Neural cell (in vitro differentiated cells): Measurements from ENCODE around the gene TMEM31.

Experiments
- SMC3 ChIP-seq: fragments of 450-650 bp; conservative IDR thresholded peaks from 2 replicates; pipeline ENCODE4 v1.6.1; 2014; ENCODE audit warnings: antibody characterized with exemption, mild to moderate bottlenecking, moderate library complexity; ENCODE audit not compliant: poor library complexity
- TAF1 ChIP-seq: IDR thresholded peaks from 2 replicates; pipeline ENCODE4 v1.6.1; 2012; ENCODE audit warnings: low read depth

- TF ChIP-seq TAF1: no peak
- no peak for TF ChIP-seq SMC3
Measured at GRCh38 chrX:103674531-103675454, 35.9 kb upstream of the TMEM31 start.
